PC-3 (cell line): ENCODE data around the gene MCTP2. TPM values are rescaled to one million over a fixed set of nuclear protein-coding genes. Genes with fewer than 3 reads are reported as not detected.

Source experiments
- ATAC-seq: fragments of 200-7000 bp; cut with Tn5 transposase; 2 replicates; pipeline ENCODE4 v1.9.1; 2020; ENCODE audit warnings: mild to moderate bottlenecking, moderate library complexity
- BruUV-seq: library from RNA; stranded (reverse); fragments of 400-500 nt; replicated peaks from 2 replicates; lab custom pipeline; 2021; lab: Mats Ljungman, UMichigan
- CTCF ChIA-PET: fragments of 300-600 bp; sonication (Branson Sonifier 250); formaldehyde crosslinking; loops from one replicate; lab custom pipeline; 2022; ENCODE audit warnings: antibody characterized with exemption; lab: Charles Lee
- POLR2A ChIA-PET: fragments of 300-600 bp; sonication (Branson Sonifier 250); formaldehyde crosslinking; loops from one replicate; lab custom pipeline; 2022; ENCODE audit warnings: antibody characterized with exemption; ENCODE audit not compliant: unreplicated experiment; lab: Charles Lee
- DNase-seq: peaks from one replicate; pipeline ENCODE4 v3.0.0-alpha.2; 2015
- H2AFZ ChIP-seq: fragments of 300-600 bp; sonication (generic); 2 replicates; pipeline ENCODE4 v1.6.0; 2016; ENCODE audit warnings: antibody characterized with exemption, low read length
- H3F3A ChIP-seq: fragments of 300-600 bp; sonication (generic); one replicate; pipeline ENCODE4 v1.6.0; 2017; ENCODE audit warnings: antibody characterized with exemption, low read length, control low read depth, mild to moderate bottlenecking; ENCODE audit not compliant: unreplicated experiment
- H3K27ac ChIP-seq: fragments of 300-600 bp; sonication (generic); 2 replicates; pipeline ENCODE4 v1.5.1; 2016; ENCODE audit warnings: mild to moderate bottlenecking, low read length
- H3K27me3 ChIP-seq: fragments of 300-600 bp; sonication (generic); 2 replicates; pipeline ENCODE4 v1.6.1; 2016; ENCODE audit warnings: low read length, mixed read lengths
- H3K36me3 ChIP-seq: fragments of 300-600 bp; sonication (generic); 2 replicates; pipeline ENCODE4 v1.6.1; 2016; ENCODE audit warnings: low read depth, mixed run types, low read length, mixed read lengths
- H3K4me1 ChIP-seq: fragments of 300-600 bp; sonication (generic); 2 replicates; pipeline ENCODE4 v1.5.1; 2016; ENCODE audit warnings: low read length; ENCODE audit not compliant: insufficient read depth
- H3K4me2 ChIP-seq: fragments of 300-600 bp; sonication (generic); 2 replicates; pipeline ENCODE4 v1.6.0; 2016; ENCODE audit warnings: low read length
- H3K4me3 ChIP-seq: fragments of 300-600 bp; sonication (generic); 2 replicates; pipeline ENCODE4 v1.5.1; 2016; ENCODE audit warnings: mild to moderate bottlenecking, low read length, mixed read lengths
- H3K79me2 ChIP-seq: fragments of 300-600 bp; sonication (generic); 2 replicates; pipeline ENCODE4 v1.6.1; 2017; ENCODE audit warnings: low read length, mixed read lengths
- H3K9ac ChIP-seq: fragments of 300-600 bp; sonication (generic); 2 replicates; pipeline ENCODE4 v1.6.0; 2016; ENCODE audit warnings: mild to moderate bottlenecking, low read length
- H3K9me2 ChIP-seq: fragments of 300-600 bp; sonication (generic); replicated peaks from 2 replicates; pipeline ENCODE4 v1.6.1; 2016; ENCODE audit warnings: mixed run types, low read length, mixed read lengths
- H3K9me3 ChIP-seq: fragments of 300-600 bp; sonication (generic); 2 replicates; pipeline ENCODE4 v1.6.1; 2016; ENCODE audit warnings: low read length, mixed read lengths
- H4K20me1 ChIP-seq: fragments of 300-600 bp; sonication (generic); 2 replicates; pipeline ENCODE4 v1.6.1; 2016; ENCODE audit warnings: low read length, mixed read lengths
- CTCF ChIP-seq: fragments of 300-600 bp; sonication (generic); conservative IDR thresholded peaks from 2 replicates; pipeline ENCODE4 v1.5.1; 2017; ENCODE audit warnings: antibody characterized with exemption, low read depth, mild to moderate bottlenecking, low read length
- EZH2 ChIP-seq: fragments of 300-600 bp; sonication (generic); IDR thresholded peaks from one replicate; pipeline ENCODE4 v1.6.1; 2017; ENCODE audit warnings: antibody characterized with exemption, mild to moderate bottlenecking, low read length; ENCODE audit not compliant: unreplicated experiment
- EZH2phosphoT487 ChIP-seq: fragments of 300-600 bp; sonication (generic); IDR thresholded peaks from 2 replicates; pipeline ENCODE4 v1.6.1; 2018; ENCODE audit warnings: mild to moderate bottlenecking, antibody characterized with exemption, low read length, borderline replicate concordance
- intact Hi-C: fragments of 100-400 bp; cut with micrococcal nuclease; formaldehyde crosslinking; loops from 2 replicates; pipeline ENCODE4 v1.9.0; 2023
- total RNA-seq: library from RNA; depleted of rRNA; stranded (reverse); fragments of >200 nt; gene quantifications from 2 replicates; pipeline ENCODE4 v1.2.3, GENCODE V29; 2014

Gene MCTP2
- total RNA-seq, 1 experiment from 2014 or later = 6.2 TPM

GRCh38 chr15:94367726-94368535 is 136.6 kb downstream of the MCTP2 start:
- DNase-seq (no peak), ATAC-seq (no peak)
- no peak overlapping the region for H3K4me3 ChIP-seq
- intact Hi-C loops = no loop called here
- no peaks in the 10 kb centered on the region for H3K4me1 ChIP-seq
- no peaks in the 10 kb centered on the region for H3K9me3 ChIP-seq
- H3K36me3 ChIP-seq = no peaks in the 10 kb centered on the region
- H2AFZ ChIP-seq = no peak overlapping the region
- no peaks in the 10 kb centered on the region for H3K79me2 ChIP-seq
- BruUV-seq = no TSS peak
- ChIA-PET POLR2A (no interaction called here), CTCF (no interaction called here)
- no peaks in the 10 kb centered on the region for H3F3A ChIP-seq
- TF ChIP-seq EZH2 (no peak), EZH2phosphoT487 (no peak), CTCF (no peak)
- no peaks in the 10 kb centered on the region for H3K27me3 ChIP-seq
- H3K27ac ChIP-seq = no peak overlapping the region
- no peaks in the 10 kb centered on the region for H4K20me1 ChIP-seq
- H3K4me2 ChIP-seq = no peak overlapping the region
- H3K9me2 ChIP-seq = no peaks in the 10 kb centered on the region
- H3K9ac ChIP-seq = no peak overlapping the region

GRCh38 chr15:94370206-94370935 is 139.0 kb downstream of the MCTP2 start:
- ATAC-seq = no peak
- CTCF ChIA-PET = no interaction called here

More at GRCh38 chr15:94370206-94370935, 139.0 kb downstream of the MCTP2 start:
- Histone ChIP-seq H3K9ac (no peak overlapping the region), H3K36me3 (no peaks in the 10 kb centered on the region), H3K27me3 (no peaks in the 10 kb centered on the region), H3K4me2 (no peak overlapping the region), H3K27ac (no peak overlapping the region), H2AFZ (no peak overlapping the region), H3K79me2 (no peaks in the 10 kb centered on the region), H3F3A (no peaks in the 10 kb centered on the region), H3K9me2 (no peaks in the 10 kb centered on the region), H3K9me3 (no peaks in the 10 kb centered on the region), H4K20me1 (no peaks in the 10 kb centered on the region), H3K4me3 (no peak overlapping the region), H3K4me1 (no peaks in the 10 kb centered on the region)
- POLR2A ChIA-PET = no interaction called here
- peak; percentile 2 for DNase-seq
- BruUV-seq = no TSS peak
- intact Hi-C loops = no loop called here
- TF ChIP-seq EZH2phosphoT487 (no peak), EZH2 (no peak), CTCF (no peak)
